Neural cell (in vitro differentiated cells): ENCODE results near the gene MED27.

Experiments used
- EP300 ChIP-seq: fragments of 450-650 bp; conservative IDR thresholded peaks from 2 replicates; pipeline ENCODE4 v1.6.1; 2014; ENCODE audit warnings: antibody characterized with exemption, mild to moderate bottlenecking, moderate library complexity; ENCODE audit not compliant: poor library complexity, severe bottlenecking
- EZH2 ChIP-seq: fragments of 200-600, 300-800 bp; shearing (Covaris generic), sonication (generic); IDR thresholded peaks from 2 replicates; pipeline ENCODE4 v1.6.1; 2014; ENCODE audit warnings: antibody characterized with exemption, low read length, borderline replicate concordance, mild to moderate bottlenecking; ENCODE audit not compliant: insufficient read depth, poor library complexity, severe bottlenecking
- SMC3 ChIP-seq: fragments of 450-650 bp; conservative IDR thresholded peaks from 2 replicates; pipeline ENCODE4 v1.6.1; 2014; ENCODE audit warnings: antibody characterized with exemption, mild to moderate bottlenecking, moderate library complexity; ENCODE audit not compliant: poor library complexity
- TF ChIP-seq, protein P1 (sequence below): fragments of 450-650 bp; IDR thresholded peaks from 2 replicates; pipeline ENCODE4 v1.5.1; 2014; ENCODE audit warnings: antibody characterized with exemption, mild to moderate bottlenecking, moderate library complexity; ENCODE audit not compliant: poor library complexity, severe bottlenecking
- TF ChIP-seq, protein P2 (sequence below): IDR thresholded peaks from 2 replicates; pipeline ENCODE4 v1.6.1; 2012; ENCODE audit warnings: borderline replicate concordance

DNA sequence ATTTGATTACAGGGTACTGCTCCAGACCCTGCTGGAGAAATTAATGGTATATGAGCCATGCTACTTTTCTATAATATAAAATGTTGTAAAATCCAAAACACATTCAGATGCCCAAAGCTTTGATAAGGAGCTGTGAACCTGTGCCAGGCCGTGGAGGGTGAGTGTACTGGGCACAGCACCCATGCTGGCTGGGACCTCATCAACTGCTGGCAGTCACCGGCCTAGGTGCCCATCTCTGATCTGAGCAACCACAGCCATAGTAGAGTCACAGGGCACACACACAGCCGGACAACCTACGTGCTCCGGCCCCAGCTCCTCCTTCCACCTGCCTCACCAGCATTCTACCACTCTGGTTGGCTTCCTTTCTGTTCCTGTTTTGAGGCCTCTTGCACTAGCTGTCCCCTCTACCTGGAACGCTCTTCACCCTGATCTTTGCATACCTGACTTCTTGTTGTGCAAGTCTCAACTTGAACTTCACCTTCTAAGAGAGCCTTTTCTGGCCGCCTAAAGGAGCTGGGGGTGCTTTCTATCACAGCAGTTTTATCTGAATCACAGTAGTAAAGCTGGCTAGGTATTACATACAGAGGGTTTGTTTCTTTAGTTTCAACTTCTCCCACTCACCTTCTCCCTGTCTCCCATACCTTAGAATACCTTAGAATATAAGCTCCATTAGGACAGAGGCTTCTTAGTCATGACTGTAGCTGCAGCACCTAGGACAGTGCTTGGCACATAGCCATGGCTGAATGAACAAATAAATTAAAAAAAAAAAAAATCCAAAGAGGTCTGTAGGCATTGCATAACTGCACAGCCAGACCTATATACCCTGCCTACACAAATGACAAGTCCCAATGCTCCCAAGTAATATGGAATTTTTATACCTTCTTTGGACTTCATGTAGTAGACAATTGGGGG, 51.7 kb downstream of the MED27 start:
- TF ChIP-seq, protein P1, sequence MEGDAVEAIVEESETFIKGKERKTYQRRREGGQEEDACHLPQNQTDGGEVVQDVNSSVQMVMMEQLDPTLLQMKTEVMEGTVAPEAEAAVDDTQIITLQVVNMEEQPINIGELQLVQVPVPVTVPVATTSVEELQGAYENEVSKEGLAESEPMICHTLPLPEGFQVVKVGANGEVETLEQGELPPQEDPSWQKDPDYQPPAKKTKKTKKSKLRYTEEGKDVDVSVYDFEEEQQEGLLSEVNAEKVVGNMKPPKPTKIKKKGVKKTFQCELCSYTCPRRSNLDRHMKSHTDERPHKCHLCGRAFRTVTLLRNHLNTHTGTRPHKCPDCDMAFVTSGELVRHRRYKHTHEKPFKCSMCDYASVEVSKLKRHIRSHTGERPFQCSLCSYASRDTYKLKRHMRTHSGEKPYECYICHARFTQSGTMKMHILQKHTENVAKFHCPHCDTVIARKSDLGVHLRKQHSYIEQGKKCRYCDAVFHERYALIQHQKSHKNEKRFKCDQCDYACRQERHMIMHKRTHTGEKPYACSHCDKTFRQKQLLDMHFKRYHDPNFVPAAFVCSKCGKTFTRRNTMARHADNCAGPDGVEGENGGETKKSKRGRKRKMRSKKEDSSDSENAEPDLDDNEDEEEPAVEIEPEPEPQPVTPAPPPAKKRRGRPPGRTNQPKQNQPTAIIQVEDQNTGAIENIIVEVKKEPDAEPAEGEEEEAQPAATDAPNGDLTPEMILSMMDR: no peak
- no peak for TF ChIP-seq EZH2
- no peak for TF ChIP-seq SMC3
- TF ChIP-seq EP300: no peak
- TF ChIP-seq, protein P2, sequence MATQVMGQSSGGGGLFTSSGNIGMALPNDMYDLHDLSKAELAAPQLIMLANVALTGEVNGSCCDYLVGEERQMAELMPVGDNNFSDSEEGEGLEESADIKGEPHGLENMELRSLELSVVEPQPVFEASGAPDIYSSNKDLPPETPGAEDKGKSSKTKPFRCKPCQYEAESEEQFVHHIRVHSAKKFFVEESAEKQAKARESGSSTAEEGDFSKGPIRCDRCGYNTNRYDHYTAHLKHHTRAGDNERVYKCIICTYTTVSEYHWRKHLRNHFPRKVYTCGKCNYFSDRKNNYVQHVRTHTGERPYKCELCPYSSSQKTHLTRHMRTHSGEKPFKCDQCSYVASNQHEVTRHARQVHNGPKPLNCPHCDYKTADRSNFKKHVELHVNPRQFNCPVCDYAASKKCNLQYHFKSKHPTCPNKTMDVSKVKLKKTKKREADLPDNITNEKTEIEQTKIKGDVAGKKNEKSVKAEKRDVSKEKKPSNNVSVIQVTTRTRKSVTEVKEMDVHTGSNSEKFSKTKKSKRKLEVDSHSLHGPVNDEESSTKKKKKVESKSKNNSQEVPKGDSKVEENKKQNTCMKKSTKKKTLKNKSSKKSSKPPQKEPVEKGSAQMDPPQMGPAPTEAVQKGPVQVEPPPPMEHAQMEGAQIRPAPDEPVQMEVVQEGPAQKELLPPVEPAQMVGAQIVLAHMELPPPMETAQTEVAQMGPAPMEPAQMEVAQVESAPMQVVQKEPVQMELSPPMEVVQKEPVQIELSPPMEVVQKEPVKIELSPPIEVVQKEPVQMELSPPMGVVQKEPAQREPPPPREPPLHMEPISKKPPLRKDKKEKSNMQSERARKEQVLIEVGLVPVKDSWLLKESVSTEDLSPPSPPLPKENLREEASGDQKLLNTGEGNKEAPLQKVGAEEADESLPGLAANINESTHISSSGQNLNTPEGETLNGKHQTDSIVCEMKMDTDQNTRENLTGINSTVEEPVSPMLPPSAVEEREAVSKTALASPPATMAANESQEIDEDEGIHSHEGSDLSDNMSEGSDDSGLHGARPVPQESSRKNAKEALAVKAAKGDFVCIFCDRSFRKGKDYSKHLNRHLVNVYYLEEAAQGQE: no peak
